Fibroblast of skin of left biceps (primary cell): Measurements from ENCODE around the gene FUOM.
A peak's percentile ranks its signal among the peaks of the same experiment; 100 is the strongest.
"Not testable (repeated sequence)": the region's sequence is repeated elsewhere in the genome, so short reads cannot be mapped to it uniquely, and the experiment has no call there.

Source experiments
- DNase-seq, 2 experiments: peaks; one replicate each; pipeline ENCODE4 v3.0.0-alpha.2; 2013; ENCODE audit warnings: low read depth in 2 of 2

The FUOM gene

GRCh38 chr10:133332936-133333699 is 24.7 kb downstream of the FUOM start:
- DNase-seq = no peak

- peak; percentile 52 to 58 for DNase-seq
These were observed 28.2 kb downstream of the FUOM start for GRCh38 chr10:133329491-133330202.

GRCh38 chr10:133328358-133329343 is 29.2 kb downstream of the FUOM start:
- DNase-seq = no peak

GRCh38 chr10:133327651-133328357 is 30.0 kb downstream of the FUOM start:
- DNase-seq = no peak

GRCh38 chr10:133326745-133327650 is 30.8 kb downstream of the FUOM start:
- no peak for DNase-seq

GRCh38 chr10:133326223-133326551 is 31.6 kb downstream of the FUOM start:
- DNase-seq = no peak

GRCh38 chr10:133325440-133326222 is 32.2 kb downstream of the FUOM start:
- DNase-seq = no peak

GRCh38 chr10:133324857-133325260 is 33.0 kb downstream of the FUOM start:
- DNase-seq = no peak

GRCh38 chr10:133324198-133324792 is 33.5 kb downstream of the FUOM start:
- DNase-seq = no peak

GRCh38 chr10:133322064-133322709 is 35.6 kb downstream of the FUOM start:
- DNase-seq = not testable (repeated sequence)

GRCh38 chr10:133320852-133321422 is 36.9 kb downstream of the FUOM start:
- DNase-seq = not testable (repeated sequence)

- no peak for DNase-seq
These were observed 39.2 kb downstream of the FUOM start for GRCh38 chr10:133318494-133319127.

- no peak for DNase-seq
These were observed 41.1 kb downstream of the FUOM start for GRCh38 chr10:133316732-133317131.

GRCh38 chr10:133316266-133316665 is 41.6 kb downstream of the FUOM start:
- DNase-seq = no peak

GRCh38 chr10:133315847-133316246 is 42.0 kb downstream of the FUOM start:
- no peak for DNase-seq

GRCh38 chr10:133314911-133315310 is 42.9 kb downstream of the FUOM start:
- no peak for DNase-seq

GRCh38 chr10:133313192-133313591 is 44.6 kb downstream of the FUOM start:
- no peak for DNase-seq

- DNase-seq = no peak
These were observed 45.1 kb downstream of the FUOM start for GRCh38 chr10:133312769-133313145.
